HG02759 (cell line): ENCODE data around the gene SH3RF3.

Experiments
- ATAC-seq: cut with Tn5 transposase; IDR thresholded peaks from one replicate; pipeline ENCODE4 v1.9.1; 2021; ENCODE audit warnings: mild to moderate bottlenecking, moderate library complexity; ENCODE audit not compliant: unreplicated experiment

The SH3RF3 gene

DNA sequence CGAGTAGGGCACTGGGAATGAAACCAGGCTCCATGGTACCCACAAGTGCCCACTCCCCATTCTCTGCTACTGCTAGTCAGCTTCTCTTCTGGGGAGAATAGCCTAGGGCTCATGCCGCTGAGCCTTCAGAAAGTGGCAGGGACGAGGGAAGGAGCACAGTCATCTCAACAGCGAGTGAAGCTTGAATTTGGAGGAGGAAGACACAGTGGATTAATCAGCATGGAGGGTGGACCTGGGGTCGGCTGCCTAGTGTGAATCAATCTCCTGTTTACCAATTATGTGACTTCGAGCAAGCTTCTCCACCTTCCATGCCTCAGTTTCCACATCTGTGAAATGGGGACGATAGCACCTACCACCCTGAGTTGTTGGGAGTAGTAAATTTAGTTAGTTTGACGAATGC, 327.8 kb downstream of the SH3RF3 start:
- no peak for ATAC-seq

DNA sequence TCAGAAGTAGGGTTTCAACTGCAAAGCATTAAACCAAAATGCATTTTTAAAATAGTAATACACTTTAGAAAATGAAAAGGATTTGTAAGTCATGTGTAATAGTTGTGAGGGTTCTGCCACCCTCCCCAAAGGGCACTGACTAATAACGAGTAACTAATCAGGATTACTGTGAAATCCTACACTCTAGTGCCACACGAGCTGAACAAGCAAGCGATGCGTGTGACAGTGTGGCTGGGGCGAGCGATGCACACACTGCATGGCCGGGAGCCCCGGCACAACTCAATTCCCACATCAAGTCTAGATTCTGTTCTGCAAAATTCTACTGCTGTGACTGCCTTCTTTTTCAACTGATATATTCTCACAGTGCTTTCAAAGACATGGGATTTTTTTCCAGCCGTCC, 328.4 kb downstream of the SH3RF3 start:
- ATAC-seq = no peak

DNA sequence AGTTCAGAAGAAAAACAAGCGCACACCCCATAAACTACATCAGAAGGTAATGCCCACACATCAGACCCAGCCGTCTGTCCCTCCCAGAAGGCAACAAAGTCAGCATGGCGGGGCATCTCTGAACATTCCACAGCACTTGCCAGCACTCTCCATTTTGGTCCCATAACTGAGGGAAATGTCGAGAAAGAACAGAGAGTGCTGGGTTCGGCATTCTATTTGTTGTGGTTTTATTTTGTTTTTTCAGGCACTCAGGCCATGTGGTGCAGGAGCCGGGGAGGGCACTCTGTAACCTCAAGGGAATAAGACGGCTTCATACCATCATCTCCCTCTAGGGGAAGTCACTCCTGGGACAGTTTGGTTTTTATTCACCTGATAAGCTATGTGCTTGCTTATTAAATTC, 328.8 kb downstream of the SH3RF3 start:
- ATAC-seq = no peak

DNA sequence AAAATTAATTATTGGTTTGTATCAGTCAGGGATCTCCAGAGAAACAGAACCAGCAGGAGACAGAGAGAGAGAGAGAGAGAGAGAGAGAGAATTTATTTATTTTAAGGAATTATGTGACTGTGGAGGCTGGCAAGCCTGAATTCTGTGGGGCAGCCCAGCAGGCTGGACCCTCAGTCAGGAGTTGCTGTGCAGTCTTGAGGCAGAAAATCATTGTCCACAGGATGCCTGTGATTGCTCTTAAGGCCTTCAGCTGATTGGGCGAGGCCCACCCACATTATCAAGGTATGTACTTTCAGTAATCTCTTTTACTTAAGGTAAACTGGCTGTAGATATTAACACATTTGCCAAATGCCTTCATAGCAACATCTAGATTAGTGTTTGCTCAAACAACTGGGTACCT, 329.5 kb downstream of the SH3RF3 start:
- ATAC-seq = no peak

DNA sequence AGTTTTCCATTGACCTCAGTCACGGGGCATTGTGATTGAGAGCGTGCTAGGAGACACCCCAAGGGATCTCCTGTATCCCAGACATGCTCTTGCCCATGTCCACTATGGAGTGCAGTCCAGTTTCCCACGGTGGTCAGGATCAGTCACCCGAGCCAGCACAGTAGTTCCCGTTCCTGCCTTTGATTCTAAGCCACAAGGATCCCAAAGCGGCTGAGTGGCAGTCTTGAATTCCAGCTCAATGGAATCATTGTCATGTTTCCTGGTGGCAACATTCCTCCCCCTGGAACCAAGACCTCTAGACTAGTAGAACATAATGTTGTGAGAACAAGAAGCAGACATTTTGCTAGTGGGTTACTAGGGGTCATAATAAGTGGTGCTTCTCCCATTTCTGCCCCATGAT, 330.5 kb downstream of the SH3RF3 start:
- ATAC-seq = no peak

DNA sequence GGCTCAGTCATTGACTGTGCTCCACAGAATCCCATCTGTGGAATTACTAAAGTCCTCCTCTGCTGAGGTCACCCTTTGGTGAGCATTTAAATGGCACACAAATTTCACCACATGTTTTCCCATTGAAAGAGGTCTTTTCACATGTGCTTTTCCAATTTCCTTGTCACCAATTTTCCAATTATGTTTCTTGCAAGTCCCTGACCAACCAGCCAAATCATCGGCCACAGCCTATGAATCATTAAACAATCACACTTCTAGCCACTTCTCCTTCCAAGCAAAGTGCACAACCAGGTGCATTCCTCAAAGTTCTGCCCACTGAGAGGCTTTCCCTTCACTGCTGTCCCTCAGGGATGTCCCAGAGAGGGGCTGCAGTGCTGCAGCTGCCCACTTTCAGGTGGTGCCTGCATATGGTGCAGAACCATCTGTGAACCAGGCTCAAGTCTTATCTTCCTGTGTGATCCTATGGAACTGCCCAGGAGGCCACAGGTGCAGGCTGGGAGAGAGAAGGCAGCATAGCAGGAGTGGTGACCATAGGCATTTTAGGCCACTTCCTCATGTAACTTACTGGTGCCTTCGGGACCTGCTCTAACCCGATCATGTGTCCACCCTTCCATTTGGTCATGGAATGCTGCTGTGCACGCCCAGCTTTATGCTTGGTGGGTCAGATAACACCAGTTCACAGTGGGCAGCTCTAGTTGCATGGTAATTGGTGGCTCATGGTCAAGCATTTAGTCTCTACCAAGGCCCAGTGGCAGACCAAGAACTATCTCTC, 331.7 kb downstream of the SH3RF3 start:
- ATAC-seq = no peak

DNA sequence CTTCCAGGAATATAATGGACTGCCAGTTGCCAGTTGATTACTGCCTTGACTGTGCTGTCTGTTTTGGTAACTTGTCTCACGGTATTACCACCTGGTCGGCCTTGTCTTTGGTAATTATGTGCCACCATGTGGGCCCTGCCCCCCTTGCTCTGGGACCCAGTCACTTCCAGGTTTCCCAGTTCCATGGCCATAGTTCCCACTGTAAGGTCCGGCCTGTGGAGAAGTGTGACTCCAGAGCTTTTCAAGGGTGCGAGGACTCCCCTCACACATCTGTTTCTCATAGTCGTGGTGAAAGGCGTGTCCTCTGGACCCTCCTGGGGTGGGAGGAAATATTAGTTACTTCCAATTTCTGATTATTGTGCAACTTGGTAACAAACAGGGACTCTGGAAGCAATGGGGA, 334.2 kb downstream of the SH3RF3 start:
- ATAC-seq = no peak

DNA sequence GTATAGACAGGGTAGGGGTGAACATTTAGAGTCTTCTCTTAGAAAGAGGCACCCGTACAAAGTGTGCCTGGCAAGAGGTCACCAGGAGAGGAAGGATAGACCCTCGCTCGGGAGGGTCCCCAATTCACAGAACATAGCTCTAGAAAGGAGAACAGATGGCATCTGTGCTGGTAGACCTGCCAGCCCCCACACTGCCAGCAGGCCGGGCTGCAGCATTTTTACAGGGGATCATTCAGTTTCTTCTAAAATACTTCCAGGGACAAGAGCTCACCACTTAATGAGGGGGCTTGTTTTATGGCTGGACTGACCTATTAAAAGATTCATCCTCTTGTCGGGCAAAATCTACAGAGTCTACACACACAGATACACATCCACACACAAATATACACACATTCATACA, 334.9 kb downstream of the SH3RF3 start:
- ATAC-seq = no peak

DNA sequence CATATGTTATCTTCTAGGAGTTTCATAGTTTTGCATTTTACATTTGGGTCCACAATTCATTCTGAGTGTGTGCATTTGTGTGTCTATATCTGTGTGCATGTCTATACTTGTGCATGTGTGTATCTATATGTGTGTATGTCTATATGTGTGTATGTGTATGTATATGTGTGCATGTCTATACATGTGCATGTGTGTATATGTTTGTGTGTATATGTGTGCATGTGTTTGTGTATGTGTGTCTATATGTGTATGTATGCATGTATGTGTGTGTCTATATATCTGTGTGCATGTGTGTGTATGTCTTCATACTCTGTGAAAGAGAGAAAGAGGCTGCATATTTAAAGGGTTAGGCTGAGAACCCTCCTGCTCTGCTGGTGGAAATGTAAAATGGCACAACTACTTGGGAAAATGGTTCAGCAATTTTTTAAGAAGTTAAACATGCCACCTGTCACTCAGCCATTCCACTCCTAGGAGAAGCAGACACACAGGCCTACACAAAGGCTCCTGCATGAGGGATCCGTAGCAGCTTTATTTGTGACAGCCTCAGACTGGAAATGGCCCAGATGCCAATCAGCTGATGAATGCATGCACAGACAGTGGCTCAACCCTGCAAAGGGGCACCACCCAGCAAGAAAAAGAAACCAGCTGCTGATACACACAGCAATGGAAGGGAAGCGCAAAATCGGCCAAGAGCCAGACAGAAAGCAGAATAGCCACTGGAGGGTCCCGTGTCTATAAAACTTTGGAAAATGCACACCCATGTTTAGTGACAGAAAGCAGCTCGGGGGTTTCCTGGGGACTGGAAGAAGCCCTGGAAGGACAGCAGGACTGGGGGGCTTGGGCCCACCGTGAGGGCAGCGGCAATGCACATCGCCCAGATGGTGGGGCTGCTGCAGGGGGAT, 337.9 kb downstream of the SH3RF3 start:
- no peak for ATAC-seq

DNA sequence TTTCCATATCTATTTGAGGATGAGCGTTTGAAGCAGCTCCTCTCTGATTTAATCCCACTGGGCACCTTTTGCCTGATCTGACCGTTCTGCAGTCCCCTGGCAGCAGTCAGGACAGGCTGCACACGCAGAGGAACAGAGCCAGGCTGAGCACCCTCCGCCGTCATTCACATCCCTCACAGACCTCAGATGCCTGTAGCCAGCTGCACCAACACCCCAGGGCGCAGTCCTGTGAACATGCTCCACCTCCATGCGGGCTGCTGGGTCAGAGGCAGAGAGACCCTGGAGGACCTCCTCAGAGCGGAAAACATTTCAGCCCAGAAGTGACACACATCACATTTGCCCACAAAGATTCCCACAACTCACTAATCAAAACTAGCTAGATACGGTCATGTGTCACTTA, 338.7 kb downstream of the SH3RF3 start:
- no peak for ATAC-seq

DNA sequence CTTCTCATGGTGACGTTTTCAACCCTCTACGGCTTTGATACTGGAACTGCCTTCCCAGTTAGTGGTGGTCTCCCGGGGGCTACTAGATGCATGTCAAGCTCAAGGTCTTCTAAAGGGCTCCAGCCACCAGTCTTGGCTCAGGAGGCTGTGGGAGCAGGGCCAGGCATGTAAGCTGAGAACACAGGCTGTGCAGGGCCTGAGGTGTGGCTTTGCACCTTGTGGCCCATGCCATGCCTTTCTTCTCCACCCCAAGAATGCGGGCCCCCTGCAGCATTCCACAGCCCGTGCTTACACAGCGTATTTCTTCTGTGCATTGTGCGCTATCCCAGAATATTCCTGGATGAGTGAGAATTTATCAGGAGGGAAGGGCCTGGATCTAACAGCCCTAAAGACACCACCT, 339.9 kb downstream of the SH3RF3 start:
- ATAC-seq = no peak

DNA sequence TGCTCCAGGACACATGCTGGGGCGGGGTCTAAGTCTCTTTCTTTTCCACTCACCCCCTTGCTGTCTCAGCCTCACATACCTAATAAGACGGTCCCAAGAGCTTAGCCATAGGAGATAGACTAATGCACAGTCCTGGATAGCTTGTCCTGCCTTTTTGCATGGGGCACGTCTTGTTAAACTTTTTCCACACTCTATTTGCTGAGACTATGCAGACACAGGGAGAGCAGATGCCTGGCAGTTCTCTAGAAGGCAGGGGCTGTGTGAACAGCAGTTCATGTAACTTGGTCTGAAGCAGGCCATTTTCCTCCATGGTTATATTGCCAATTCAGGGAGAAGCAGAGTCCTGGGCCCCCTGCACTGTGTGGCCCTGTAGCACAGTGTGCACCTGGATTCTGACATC, 342.7 kb downstream of the SH3RF3 start:
- no peak for ATAC-seq

DNA sequence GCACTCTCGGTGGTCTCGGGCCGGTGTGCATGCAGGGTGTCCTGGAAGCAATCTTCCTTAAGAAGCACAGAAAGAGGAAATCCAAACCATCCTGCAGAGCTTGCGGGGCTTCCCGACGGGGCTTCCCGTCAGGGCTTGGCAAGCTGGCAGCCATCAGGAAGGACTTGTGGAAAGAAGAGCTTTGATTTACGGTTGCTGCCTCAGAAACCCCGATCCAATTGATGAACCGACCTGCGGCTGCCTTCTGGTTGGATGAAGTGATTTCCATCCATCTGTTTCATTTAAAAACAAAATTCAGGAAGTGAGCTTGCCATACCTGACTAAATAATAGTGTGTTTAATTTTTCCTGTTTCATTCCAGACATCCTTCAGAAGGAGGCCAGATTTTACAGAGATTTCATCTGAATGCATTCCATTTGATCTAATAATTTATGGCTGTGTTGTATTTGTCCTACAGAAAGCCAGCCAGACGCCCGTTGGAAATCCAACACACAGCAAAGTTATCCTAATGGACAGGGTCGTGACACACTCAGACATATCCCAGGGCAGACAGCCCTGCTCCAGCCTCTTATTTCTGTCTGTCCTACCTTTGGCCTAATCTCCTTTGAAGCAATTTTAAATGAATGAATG, 343.4 kb downstream of the SH3RF3 start:
- no peak for ATAC-seq

DNA sequence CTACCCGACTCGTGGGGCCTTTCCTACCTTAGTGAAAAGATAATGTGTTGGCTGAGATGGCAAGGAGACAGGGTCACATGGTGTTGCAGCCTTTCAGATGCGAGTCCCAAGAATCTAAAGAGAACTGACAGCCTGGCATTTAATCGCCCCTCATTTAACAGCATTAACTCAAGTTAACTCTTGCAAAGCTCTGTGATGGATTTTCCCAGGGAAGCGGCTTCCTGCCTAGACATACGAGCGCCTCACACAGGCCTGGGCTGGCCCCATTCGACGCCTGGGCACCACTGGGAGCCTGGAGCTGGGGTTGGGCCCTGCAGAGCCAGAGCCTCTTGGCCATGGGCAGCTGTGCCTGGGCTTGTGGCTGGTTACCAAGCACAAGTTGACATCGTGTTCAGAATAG, 344.0 kb downstream of the SH3RF3 start:
- ATAC-seq = no peak

DNA sequence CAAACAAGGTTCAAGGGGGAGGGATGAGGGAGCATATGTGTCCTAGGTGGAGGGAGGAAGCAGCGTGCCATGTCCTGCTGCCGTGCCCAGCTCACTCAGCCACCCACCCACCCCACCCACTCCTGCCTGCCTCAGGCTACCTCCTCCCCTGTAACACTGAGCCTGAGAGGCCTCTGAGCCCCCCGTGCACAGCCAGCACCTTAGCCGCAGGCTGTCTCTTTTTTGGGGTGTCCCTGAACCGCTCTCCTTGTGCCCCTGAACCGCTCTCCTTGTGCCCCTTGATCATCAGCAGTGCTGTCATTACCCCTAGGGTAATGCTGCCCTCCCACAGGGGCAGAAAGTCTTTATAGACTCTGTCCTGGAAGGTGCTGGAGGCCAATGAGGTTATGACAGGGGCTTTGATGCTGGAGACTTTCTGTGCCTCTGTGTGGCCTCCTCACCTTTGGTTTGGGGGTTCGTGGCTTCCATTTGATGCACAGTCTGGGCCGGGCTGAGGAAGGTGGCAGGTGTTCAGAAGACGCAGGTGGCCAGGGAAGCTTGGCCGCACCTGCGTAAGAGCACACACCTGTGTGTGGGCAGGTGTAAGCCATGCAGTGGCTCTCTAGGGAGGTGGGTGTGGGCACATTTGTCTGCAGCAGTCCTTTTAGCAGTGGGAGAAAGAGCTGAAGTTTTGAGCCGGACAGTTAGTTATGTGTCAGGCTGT, 344.8 kb downstream of the SH3RF3 start:
- ATAC-seq = no peak

DNA sequence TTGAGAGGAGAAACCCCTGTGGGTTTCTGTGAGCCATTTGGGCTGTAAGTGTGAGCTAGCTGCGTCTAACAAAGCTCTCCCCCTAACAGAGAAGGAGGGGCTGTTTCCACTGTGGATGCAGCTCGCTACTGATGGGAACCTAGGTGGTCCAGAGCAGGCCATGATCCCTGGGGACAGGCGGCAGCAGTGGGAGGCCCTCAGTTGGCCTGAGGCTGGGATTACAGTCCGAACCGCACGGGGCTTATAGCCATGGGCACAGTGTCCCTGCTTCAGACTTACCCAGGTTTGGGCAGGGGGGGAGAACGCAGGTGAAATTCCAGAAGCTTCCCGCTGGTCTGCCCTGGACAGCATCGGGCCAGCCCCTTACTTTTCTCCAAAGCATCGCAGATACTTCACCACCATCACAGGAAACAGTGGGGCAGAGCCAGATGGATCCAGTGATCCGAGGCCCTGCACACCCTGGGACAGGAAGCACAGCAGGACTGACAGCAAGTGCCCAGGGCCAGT, 345.4 kb downstream of the SH3RF3 start:
- ATAC-seq = no peak

DNA sequence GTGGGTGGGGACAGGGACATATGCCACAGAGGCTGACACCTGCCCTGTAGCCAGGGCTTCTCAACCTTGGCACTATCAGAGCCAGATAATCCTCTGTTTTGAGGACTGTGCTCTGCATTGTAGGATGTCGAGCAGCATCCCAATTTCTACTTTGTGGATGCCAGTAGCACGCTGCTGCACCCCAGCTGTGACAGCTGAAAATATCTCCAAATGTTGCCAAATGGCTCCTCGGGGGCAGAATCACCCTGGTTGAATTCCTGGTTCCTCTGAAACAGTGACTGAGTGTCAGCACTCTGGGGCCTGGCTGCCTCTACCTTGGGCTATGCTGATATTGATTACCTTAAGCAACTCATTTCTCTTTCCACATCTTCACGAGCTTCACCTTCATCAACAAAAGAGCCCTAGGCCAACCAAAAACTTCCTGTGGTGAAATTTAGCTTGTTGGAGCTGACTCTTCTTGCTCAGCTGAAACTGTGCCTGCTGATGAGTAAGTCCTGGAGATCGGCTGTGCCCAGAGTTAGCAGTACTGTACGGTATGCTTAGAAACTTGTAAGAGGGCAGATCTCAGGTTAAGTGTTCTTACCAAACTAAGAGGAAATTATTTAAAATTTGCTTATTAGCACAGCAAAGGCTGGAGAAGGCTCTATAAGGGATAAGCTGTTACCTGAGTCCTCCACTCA, 346.7 kb downstream of the SH3RF3 start:
- no peak for ATAC-seq

DNA sequence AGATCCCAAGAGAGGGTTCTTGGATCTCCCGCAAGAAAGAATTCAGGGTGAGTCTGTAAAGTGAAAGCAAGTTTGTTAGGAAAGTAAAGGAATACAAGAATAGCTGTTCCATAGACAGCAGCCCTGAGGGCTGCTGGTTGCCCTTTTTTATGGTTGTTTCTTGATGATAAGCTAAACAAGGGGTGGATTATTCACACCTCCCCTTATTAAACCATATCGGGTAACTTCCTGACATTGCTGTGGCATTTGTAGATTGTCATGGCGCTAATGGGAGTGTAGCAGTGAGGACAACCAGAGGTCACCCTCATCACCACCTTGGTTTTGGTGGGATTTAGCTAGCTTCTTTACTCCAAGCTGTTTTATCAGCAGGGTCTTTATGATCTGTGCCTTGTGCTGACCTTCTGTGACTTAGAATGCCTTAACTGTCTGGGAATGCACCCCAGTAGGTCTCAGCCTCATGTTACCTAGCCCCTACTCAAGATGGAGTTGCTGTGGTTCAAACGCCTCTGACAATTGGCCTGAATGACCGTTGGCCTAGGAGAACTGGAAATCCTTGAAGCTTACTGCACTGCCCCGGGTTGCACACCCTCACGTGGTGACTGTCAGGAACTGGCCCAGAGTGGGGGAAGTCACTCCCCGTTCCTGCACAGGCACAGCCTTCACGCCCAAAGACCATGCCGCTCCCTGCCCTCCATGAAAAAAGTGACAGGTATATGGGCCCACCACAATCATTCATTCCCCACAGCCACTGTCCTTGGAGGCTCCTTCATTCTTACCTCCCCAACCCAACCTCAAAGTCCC, 347.8 kb downstream of the SH3RF3 start:
- ATAC-seq = no peak

DNA sequence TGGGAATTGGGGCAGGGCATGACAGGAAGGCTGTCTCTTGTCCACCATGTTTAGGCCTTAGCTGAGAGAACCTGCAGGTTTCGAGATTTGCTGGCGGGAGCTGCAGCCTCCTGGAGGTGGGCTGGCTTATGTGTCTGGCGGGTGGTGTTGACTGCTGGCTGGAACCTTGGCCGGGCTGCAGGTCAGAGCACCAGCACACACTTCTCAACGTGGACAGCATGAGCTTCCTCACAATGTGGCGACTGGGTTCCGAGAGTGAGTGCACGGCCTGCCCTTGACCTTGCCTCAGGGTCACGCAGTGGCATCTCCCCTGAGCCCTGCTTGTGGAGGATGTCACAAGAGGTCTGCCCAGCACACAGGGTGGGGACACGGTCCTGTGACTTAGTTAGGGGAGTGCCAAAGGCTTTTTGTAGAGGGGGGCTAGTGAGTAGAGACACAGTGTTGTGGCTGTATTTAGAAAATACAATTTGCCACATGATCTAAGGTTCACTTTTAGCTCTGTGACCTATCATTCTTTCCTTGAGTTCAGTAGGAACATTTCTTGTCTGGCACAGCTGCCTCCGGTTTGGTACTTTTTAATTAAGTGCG, 350.0 kb downstream of the SH3RF3 start:
- ATAC-seq = no peak
